GM12872 (cell line): Measurements from ENCODE around the gene SEC62.

ENCODE experiments used
- TF ChIP-seq, protein P1 (sequence below): IDR thresholded peaks from 3 replicates; pipeline ENCODE4 v1.5.1; 2011; ENCODE audit warnings: low read depth, mild to moderate bottlenecking, low read length, moderate library complexity; ENCODE audit not compliant: insufficient read depth

SEC62 gene

DNA sequence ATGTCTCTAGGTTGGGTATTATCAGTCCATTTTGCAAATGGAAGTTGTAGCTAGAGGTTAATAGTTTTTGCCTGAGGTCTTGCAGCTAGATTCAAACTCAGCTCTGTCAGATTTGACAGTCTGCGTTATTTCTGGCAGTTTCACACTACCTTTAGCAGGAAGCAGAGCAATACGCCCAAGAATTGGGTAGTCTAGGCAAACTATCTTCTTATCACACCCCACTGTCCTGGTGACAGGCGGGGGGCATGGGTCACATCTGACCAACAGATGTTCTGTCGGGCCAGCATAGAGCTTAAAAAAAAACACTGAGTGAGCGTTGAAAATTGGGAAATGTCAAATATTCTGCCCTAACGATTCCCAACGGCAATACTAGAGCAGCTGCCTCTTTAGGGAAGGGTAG lies 76.9 kb downstream of the SEC62 start:
- TF ChIP-seq, protein P1, sequence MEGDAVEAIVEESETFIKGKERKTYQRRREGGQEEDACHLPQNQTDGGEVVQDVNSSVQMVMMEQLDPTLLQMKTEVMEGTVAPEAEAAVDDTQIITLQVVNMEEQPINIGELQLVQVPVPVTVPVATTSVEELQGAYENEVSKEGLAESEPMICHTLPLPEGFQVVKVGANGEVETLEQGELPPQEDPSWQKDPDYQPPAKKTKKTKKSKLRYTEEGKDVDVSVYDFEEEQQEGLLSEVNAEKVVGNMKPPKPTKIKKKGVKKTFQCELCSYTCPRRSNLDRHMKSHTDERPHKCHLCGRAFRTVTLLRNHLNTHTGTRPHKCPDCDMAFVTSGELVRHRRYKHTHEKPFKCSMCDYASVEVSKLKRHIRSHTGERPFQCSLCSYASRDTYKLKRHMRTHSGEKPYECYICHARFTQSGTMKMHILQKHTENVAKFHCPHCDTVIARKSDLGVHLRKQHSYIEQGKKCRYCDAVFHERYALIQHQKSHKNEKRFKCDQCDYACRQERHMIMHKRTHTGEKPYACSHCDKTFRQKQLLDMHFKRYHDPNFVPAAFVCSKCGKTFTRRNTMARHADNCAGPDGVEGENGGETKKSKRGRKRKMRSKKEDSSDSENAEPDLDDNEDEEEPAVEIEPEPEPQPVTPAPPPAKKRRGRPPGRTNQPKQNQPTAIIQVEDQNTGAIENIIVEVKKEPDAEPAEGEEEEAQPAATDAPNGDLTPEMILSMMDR = no peak

DNA sequence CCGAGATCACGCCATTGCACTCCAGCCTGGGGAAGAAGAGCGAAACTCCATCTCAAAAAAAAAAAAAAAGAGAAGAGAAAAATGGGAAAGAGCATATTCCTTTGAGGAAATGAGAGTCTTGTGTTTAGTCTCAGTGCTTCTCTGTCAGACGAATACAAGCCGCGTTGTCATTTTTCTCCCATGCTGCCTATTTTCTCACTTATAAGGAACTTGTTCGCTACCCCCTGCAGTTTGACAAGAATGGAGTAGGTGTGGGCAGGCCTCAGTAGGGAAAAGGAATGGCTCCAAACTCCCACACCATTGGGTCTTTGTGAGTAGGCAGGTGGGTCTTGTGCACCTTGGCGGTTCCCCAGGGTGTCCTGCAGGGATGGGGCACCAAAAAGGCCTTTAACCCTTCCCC lies 77.7 kb downstream of the SEC62 start:
- TF ChIP-seq, protein P1 = no peak

DNA sequence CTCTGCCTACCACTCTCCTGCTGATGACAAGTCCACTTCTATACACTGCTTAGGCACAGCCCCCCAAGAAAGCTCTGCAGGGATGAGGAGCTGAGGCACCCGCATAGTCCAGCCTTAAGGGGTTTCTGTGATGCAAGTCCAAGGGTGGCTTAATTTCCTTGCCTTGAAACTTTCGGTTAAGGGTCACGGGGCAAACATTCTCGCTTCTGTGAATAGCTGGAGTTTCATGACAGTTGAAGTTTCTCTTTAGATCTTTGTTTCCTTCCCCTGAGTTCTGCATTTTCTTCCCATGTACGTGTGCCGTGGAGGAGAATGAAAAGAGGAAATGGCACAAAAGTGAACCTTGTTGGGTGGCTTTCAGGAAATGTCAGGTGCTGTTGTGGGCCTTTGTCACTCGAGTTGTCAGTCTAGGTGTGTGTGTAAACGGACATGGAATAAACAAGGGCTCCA lies 78.2 kb downstream of the SEC62 start:
- TF ChIP-seq, protein P1 = no peak

DNA sequence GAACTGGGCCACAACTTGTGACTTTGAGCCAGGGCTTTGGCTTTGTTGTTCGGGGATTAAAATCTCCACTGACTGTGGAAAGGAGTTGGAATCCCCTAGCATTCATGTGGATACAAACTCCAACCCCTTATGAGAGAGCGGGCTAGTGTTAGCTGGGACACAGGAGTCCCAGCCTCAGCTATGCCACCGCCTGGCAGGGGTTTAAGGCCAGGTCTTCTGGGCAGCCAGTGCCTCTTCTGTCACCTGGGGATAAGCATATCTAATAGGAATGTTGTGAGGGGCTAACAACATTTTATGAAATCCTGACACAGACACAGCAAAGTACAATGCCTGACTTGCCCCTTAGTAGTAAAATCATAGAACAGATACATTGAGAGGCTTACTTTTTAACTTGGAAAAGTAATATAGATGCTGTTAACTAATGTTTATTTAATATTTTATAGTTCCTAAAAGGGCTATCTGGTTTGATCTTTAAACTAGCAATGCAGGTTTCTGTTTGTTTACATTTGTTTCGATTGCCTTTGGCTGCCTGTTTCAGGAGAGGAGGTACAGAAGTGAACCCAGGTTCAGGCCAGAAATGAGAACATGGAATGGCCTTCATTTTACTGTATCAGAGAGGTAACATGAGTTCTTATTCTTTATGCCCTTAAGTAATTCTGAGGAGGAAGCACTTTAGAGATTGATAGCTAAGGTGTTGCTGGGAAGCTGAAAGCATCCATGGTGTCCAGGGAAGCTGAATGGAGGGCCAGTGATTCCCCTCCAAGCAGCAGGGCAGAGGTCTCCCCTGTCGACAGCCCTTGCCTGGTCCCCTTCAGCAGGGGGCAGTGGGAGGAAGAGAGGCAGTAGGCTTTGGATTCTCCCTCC lies 79.9 kb downstream of the SEC62 start:
- TF ChIP-seq, protein P1 = no peak

DNA sequence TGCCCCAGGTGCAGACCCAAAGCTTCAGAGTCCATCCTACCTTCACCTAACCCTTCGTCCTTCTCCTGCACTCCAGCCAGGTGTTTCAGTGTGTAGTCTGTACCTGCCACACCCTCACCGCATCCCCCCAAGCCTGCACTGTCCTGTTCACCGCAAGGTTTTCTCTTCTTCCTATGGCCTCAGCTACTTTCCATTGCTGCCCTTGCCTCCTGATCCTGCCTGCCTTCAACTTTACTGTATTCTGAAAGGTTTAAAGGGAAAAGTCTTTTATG lies 80.5 kb downstream of the SEC62 start:
- TF ChIP-seq, protein P1 = no peak
